ENCODE measurements around the gene CAMK2A. TPM values are rescaled to one million over a fixed set of nuclear protein-coding genes. Genes with fewer than 3 reads are reported as not detected.

CAMK2A gene
- total and polyA plus RNA-seq, 4 donors: under 0.01 TPM; not detected in 3

- TF ChIP-seq JUND (IDR thresholded peaks at IDR 0.05): no peak
- no peak for TF ChIP-seq TAF1 (conservative IDR thresholded peaks at IDR 0.05)
- no peak for TF ChIP-seq MAX (IDR thresholded peaks at IDR 0.05)
- no peak for TF ChIP-seq GABPA (IDR thresholded peaks at IDR 0.05 in 1 of 2, conservative IDR thresholded peaks at IDR 0.05 in 1 of 2)
- TF ChIP-seq YY1 (IDR thresholded peaks at IDR 0.05): no peak
Measured at GRCh38 chr5:150178262-150178661, 111.3 kb downstream of the CAMK2A start (continued).

GRCh38 chr5:150177721-150178120 lies 111.9 kb downstream of the CAMK2A start:
- Histone ChIP-seq H3K27me3 (ENCODE audit: control insufficient read depth in 4 of 4, insufficient read depth in 4 of 4, low read length in 3 of 4) (no peaks in the 10 kb centered on the region), H3K4me1 (ENCODE audit: control insufficient read depth in 4 of 4, insufficient read depth in 4 of 4, low read length in 3 of 4) (peaks cover 0 to 4% (median 0%) of the 10 kb centered on the region in 4 donors), H3K36me3 (ENCODE audit: control insufficient read depth in 4 of 4, insufficient read depth in 3 of 4, low read depth in 1 of 4, low read length in 3 of 4) (no peaks in the 10 kb centered on the region), H3K9ac (ENCODE audit: low read depth in 1 of 2, low read length in 2 of 2) (no peak overlapping the region), H3K4me3 (ENCODE audit: low read depth in 1 of 3, low read length in 3 of 3) (no peak overlapping the region), H3K27ac (ENCODE audit: low read depth in 1 of 2, low read length in 2 of 2) (no peak overlapping the region), H3K9me3 (ENCODE audit: control insufficient read depth in 4 of 4, low read length in 3 of 4) (no peaks in the 10 kb centered on the region)
- TF ChIP-seq JUND (IDR thresholded peaks at IDR 0.05) (no peak), FOXA2 (IDR thresholded peaks at IDR 0.05) (no peak), FOXA1 (IDR thresholded peaks at IDR 0.05) (no peak), CTCF (IDR thresholded peaks at IDR 0.05; ENCODE audit: low read depth, low read length, missing input control) (no peak), RXRA (IDR thresholded peaks at IDR 0.05) (no peak), MAX (IDR thresholded peaks at IDR 0.05) (no peak), EGR1 (IDR thresholded peaks at IDR 0.05; ENCODE audit: low read depth in 2 of 2) (no peak), NR2F2 (IDR thresholded peaks at IDR 0.05) (no peak), ZBTB33 (IDR thresholded peaks at IDR 0.05) (no peak), GABPA (IDR thresholded peaks at IDR 0.05 in 1 of 2, conservative IDR thresholded peaks at IDR 0.05 in 1 of 2) (no peak), HNF4G (IDR thresholded peaks at IDR 0.05) (no peak), HNF4A (conservative IDR thresholded peaks at IDR 0.05) (no peak), TAF1 (conservative IDR thresholded peaks at IDR 0.05) (no peak), ATF3 (IDR thresholded peaks at IDR 0.05) (no peak), REST (IDR thresholded peaks at IDR 0.05) (no peak), SP1 (IDR thresholded peaks at IDR 0.05) (no peak), RAD21 (IDR thresholded peaks at IDR 0.05) (no peak), YY1 (IDR thresholded peaks at IDR 0.05) (no peak)
- 71% methylated on average over 4 of the region's 4 CpGs for WGBS
- DNase-seq (ENCODE audit: low spot score): no peak
